HG03108 (cell line): ENCODE data around the gene MLLT11.

ENCODE experiments used
- ATAC-seq: cut with Tn5 transposase; IDR thresholded peaks from one replicate; pipeline ENCODE4 v1.9.1; 2021; ENCODE audit warnings: moderate library complexity; ENCODE audit not compliant: unreplicated experiment

Gene MLLT11

GRCh38 chr1:151060007-151060656 is at the start of gene MLLT11:
Gene MLLT11 (plus strand): TSS chr1:151060397. CDS start chr1:151067225, 6,828 bp downstream.
- ATAC-seq: no peak

- ATAC-seq: no peak
Observed at GRCh38 chr1:151011154-151011850, 48.9 kb upstream of the MLLT11 start.

GRCh38 chr1:151012684-151013471 is 47.3 kb upstream of the MLLT11 start:
- no peak for ATAC-seq

- no peak for ATAC-seq
Observed at GRCh38 chr1:151013518-151013917, 46.7 kb upstream of the MLLT11 start.

- ATAC-seq: no peak
Observed at GRCh38 chr1:151024540-151025146, 35.6 kb upstream of the MLLT11 start.

- no peak for ATAC-seq
Observed at GRCh38 chr1:151026460-151026859, 33.7 kb upstream of the MLLT11 start.

- ATAC-seq: no peak
Observed at GRCh38 chr1:151032164-151032563, 28.0 kb upstream of the MLLT11 start.

GRCh38 chr1:151035167-151035566 is 25.0 kb upstream of the MLLT11 start:
- no peak for ATAC-seq

- ATAC-seq: no peak
Observed at GRCh38 chr1:151036356-151036755, 23.8 kb upstream of the MLLT11 start, which contains the start of gene BNIPL. Gene BNIPL (plus strand): TSS chr1:151036586. CDS start chr1:151036726, 140 bp downstream.

- no peak for ATAC-seq
Observed at GRCh38 chr1:151037032-151037431, 23.2 kb upstream of the MLLT11 start.

GRCh38 chr1:151039521-151039920 is 20.7 kb upstream of the MLLT11 start:
- no peak for ATAC-seq

- ATAC-seq: no peak
Observed at GRCh38 chr1:151043163-151043562, 17.0 kb upstream of the MLLT11 start.

GRCh38 chr1:151047591-151047924 is 12.6 kb upstream of the MLLT11 start, which contains the start of gene C1orf56:
Gene C1orf56 (plus strand): TSS chr1:151047751. CDS start chr1:151047848, 97 bp downstream.
- peak; percentile 50 for ATAC-seq

- peak; percentile 46 for ATAC-seq
Observed at GRCh38 chr1:151047925-151048644, 12.1 kb upstream of the MLLT11 start.

GRCh38 chr1:151048645-151049032 is 11.6 kb upstream of the MLLT11 start:
- no peak for ATAC-seq

- no peak for ATAC-seq
Observed at GRCh38 chr1:151049458-151049857, 10.7 kb upstream of the MLLT11 start.

GRCh38 chr1:151050051-151050688 is 10.0 kb upstream of the MLLT11 start:
- no peak for ATAC-seq

GRCh38 chr1:151051356-151052009 is 8.7 kb upstream of the MLLT11 start:
- ATAC-seq: no peak

GRCh38 chr1:151054971-151055547 is 5.1 kb upstream of the MLLT11 start:
- no peak for ATAC-seq
